ENCODE results near the gene PGS1. TPM values are rescaled to one million over a fixed set of nuclear protein-coding genes. Genes with fewer than 3 reads are reported as not detected.
"Not testable (repeated sequence)": the region's sequence is repeated elsewhere in the genome, so short reads cannot be mapped to it uniquely, and the experiment has no call there.

Gene PGS1
- total RNA-seq (2022) (39.5 and 42.6 TPM in 2 replicates), Bru-seq, nascent RNA (percentile 80 among the genes with signal in this experiment), BruChase-seq, experiment 1, labeled RNA remaining after a 6-hour chase (percentile 78 among the genes with signal in this experiment), BruChase-seq, experiment 2, labeled RNA remaining after a 2-hour chase (percentile 73 among the genes with signal in this experiment)
- long read RNA-seq, transcript PGS1-201 (10 exons, 2,201 nt): major isoform, 11 of 47 reads
- long read RNA-seq, partial matches to known transcripts: 3 of 47 reads
- long read RNA-seq, other reads (novel, unspliced or antisense): 33 of 47 reads

- intact Hi-C loops (cut with micrococcal nuclease; ENCODE audit: unreplicated experiment): no loop called here
- CTCF ChIA-PET: interaction anchor here (0.6 to 1.3 kb wide), 3 partner anchors 10 to 43 kb away, joined by 3 to 7 read pairs (median 3); no protein-coding TSS in a partner anchor
- DNase-seq: peak; percentile 83
- Mint-ChIP-seq H3K36me3 (ENCODE audit: insufficient read depth, unreplicated experiment) (peaks cover 29% of the 10 kb centered on the region), H3K4me3 (ENCODE audit: low read depth, unreplicated experiment) (peak within 1 kb of the TSS; percentile 88), H3K27ac (ENCODE audit: unreplicated experiment) (peak within 1 kb of the TSS; percentile 42), H3K9me3 (ENCODE audit: low read depth, unreplicated experiment) (no peaks in the 10 kb centered on the region), H3K4me1 (ENCODE audit: low read depth, unreplicated experiment) (peaks cover 33% of the 10 kb centered on the region), H3K27me3 (ENCODE audit: unreplicated experiment) (no peaks in the 10 kb centered on the region)
- TF ChIP-seq CTCF (IDR thresholded peaks at IDR 0.05; ENCODE audit: unreplicated experiment): no peak
- BruUV-seq (replicated peaks): no TSS peak
These were observed at the start of gene PGS1 for GRCh38 chr17:78378225-78379130. Gene PGS1, plus strand, starts transcription at chr17:78378649. Its CDS starts 17 bp downstream, at chr17:78378666.

- H3K36me3 Mint-ChIP-seq (ENCODE audit: insufficient read depth, unreplicated experiment): peaks cover 22% of the 10 kb centered on the region
- H3K4me3 Mint-ChIP-seq (ENCODE audit: low read depth, unreplicated experiment): no peak overlapping the region
- no peaks in the 10 kb centered on the region for H3K9me3 Mint-ChIP-seq (ENCODE audit: low read depth, unreplicated experiment)
- DNase-seq: peak; percentile 72
- BruUV-seq (replicated peaks): TSS peak; percentile 59
- no peak for TF ChIP-seq CTCF (IDR thresholded peaks at IDR 0.05; ENCODE audit: unreplicated experiment)
- intact Hi-C loops (cut with micrococcal nuclease; ENCODE audit: unreplicated experiment): no loop called here
- H3K4me1 Mint-ChIP-seq (ENCODE audit: low read depth, unreplicated experiment): peaks cover 55% of the 10 kb centered on the region
- peak overlapping the region; percentile 88 for H3K27ac Mint-ChIP-seq (ENCODE audit: unreplicated experiment)
- CTCF ChIA-PET: interaction anchor here (0.6 to 1.4 kb wide), 5 partner anchors 14 to 137 kb away, joined by 3 to 4 read pairs (median 4); partner anchors contain the start of gene SOCS3
- H3K27me3 Mint-ChIP-seq (ENCODE audit: unreplicated experiment): no peaks in the 10 kb centered on the region
These were observed 49.0 kb upstream of the PGS1 start for GRCh38 chr17:78329263-78330059.

- Mint-ChIP-seq H3K4me1 (ENCODE audit: low read depth, unreplicated experiment) (peaks cover 63% of the 10 kb centered on the region), H3K27me3 (ENCODE audit: unreplicated experiment) (no peaks in the 10 kb centered on the region), H3K9me3 (ENCODE audit: low read depth, unreplicated experiment) (no peaks in the 10 kb centered on the region), H3K4me3 (ENCODE audit: low read depth, unreplicated experiment) (no peak overlapping the region), H3K27ac (ENCODE audit: unreplicated experiment) (peak overlapping the region; percentile 74), H3K36me3 (ENCODE audit: insufficient read depth, unreplicated experiment) (peaks cover 22% of the 10 kb centered on the region)
- TF ChIP-seq CTCF (IDR thresholded peaks at IDR 0.05; ENCODE audit: unreplicated experiment): no peak
- CTCF ChIA-PET: no interaction called here
- intact Hi-C loops (cut with micrococcal nuclease; ENCODE audit: unreplicated experiment): no loop called here
- no TSS peak for BruUV-seq (replicated peaks)
- DNase-seq: peak; percentile 76
These were observed 47.8 kb upstream of the PGS1 start for GRCh38 chr17:78330570-78331224.

GRCh38 chr17:78331355-78331754, 47.1 kb upstream of the PGS1 start:
- H3K27me3 Mint-ChIP-seq (ENCODE audit: unreplicated experiment); H3K9me3 Mint-ChIP-seq (ENCODE audit: low read depth, unreplicated experiment); DNase-seq; H3K4me3 Mint-ChIP-seq (ENCODE audit: low read depth, unreplicated experiment); intact Hi-C loops (cut with micrococcal nuclease; ENCODE audit: unreplicated experiment); BruUV-seq (replicated peaks); CTCF ChIA-PET: not testable (repeated sequence)
- H3K36me3 Mint-ChIP-seq (ENCODE audit: insufficient read depth, unreplicated experiment): peaks cover 22% of the 10 kb centered on the region
- peak overlapping the region; percentile 74 for H3K27ac Mint-ChIP-seq (ENCODE audit: unreplicated experiment)
- peaks cover 65% of the 10 kb centered on the region for H3K4me1 Mint-ChIP-seq (ENCODE audit: low read depth, unreplicated experiment)

All from Calu3 (cell line).